CD14-positive monocyte (primary cell): ENCODE measurements around the gene AJUBA. TPM values are rescaled to one million over a fixed set of nuclear protein-coding genes. Genes with fewer than 3 reads are reported as not detected.

ENCODE experiments used
- DNase-seq, 3 donors: peaks; one replicate each; pipeline ENCODE4 v3.0.0-alpha.2; 2011 to 2022
- H2AFZ ChIP-seq: 2 replicates; pipeline ENCODE4 v1.6.0; 2012; ENCODE audit warnings: mild to moderate bottlenecking, low read depth, low read length, inconsistent platforms; ENCODE audit not compliant: insufficient read depth, poor library complexity, severe bottlenecking
- H3K27ac ChIP-seq, 2 donors: 1 replicate in 1 of 2; 2 replicates in 1 of 2; pipeline ENCODE4 v1.5.1; 2012 to 2013; ENCODE audit warnings: low read length in 2 of 2, control low read depth in 1 of 2, inconsistent platforms in 1 of 2, low read depth in 1 of 2, mild to moderate bottlenecking in 1 of 2
- H3K27me3 ChIP-seq, 2 donors: one replicate each; pipeline versions ENCODE4 v1.6.0 to v1.6.1; 2011 to 2013; ENCODE audit warnings: low read length in 2 of 2; ENCODE audit not compliant: control insufficient read depth in 2 of 2, insufficient read depth in 2 of 2
- H3K36me3 ChIP-seq, 2 donors: replicated peaks in 1 of 2; 1 replicate in 1 of 2; 2 replicates in 1 of 2; pipeline versions ENCODE4 v1.5.1 to v1.6.1; 2012 to 2013; ENCODE audit warnings: low read length in 2 of 2, control low read depth in 1 of 2, inconsistent platforms in 1 of 2, mild to moderate bottlenecking in 1 of 2; ENCODE audit not compliant: insufficient read depth in 2 of 2, control insufficient read depth in 1 of 2
- H3K4me1 ChIP-seq, 2 donors: 1 replicate in 1 of 2; 2 replicates in 1 of 2; pipeline versions ENCODE4 v1.5.1 to v1.6.1; 2012 to 2013; ENCODE audit warnings: low read length in 2 of 2, control low read depth in 1 of 2, inconsistent platforms in 1 of 2, mild to moderate bottlenecking in 1 of 2, moderate library complexity in 1 of 2; ENCODE audit not compliant: insufficient read depth in 2 of 2, control insufficient read depth in 1 of 2
- H3K4me2 ChIP-seq: replicated peaks from 2 replicates; pipeline ENCODE3; 2012; ENCODE audit warnings: low read length, moderate library complexity, mild to moderate bottlenecking; ENCODE audit not compliant: poor library complexity, severe bottlenecking; ENCODE audit errors: extremely low read depth
- H3K4me3 ChIP-seq, 3 experiments: fragments of 200-600 bp in 1 of 3; sonication (generic) in 1 of 3; replicated peaks in 1 of 3; 1 replicate in 2 of 3; 2 replicates in 1 of 3; pipeline ENCODE4 v1.5.1; 2011 to 2013; ENCODE audit warnings: low read length in 3 of 3, mild to moderate bottlenecking in 3 of 3, control low read depth in 2 of 3, low read depth in 2 of 3, inconsistent platforms in 1 of 3, moderate library complexity in 1 of 3
- H3K79me2 ChIP-seq: 2 replicates; pipeline ENCODE4 v1.6.0; 2012; ENCODE audit warnings: mild to moderate bottlenecking, control low read depth, inconsistent platforms, low read length, moderate library complexity; ENCODE audit not compliant: insufficient read depth
- H3K9ac ChIP-seq: 2 replicates; pipeline ENCODE4 v1.6.0; 2017; ENCODE audit warnings: low read length, mild to moderate bottlenecking; ENCODE audit not compliant: insufficient read depth, poor library complexity, severe bottlenecking
- H3K9me3 ChIP-seq, 2 donors: replicated peaks in 1 of 2; 1 replicate in 1 of 2; 2 replicates in 1 of 2; pipeline versions ENCODE4 v1.5.1 to v1.6.1; 2012 to 2013; ENCODE audit warnings: low read length in 2 of 2, control low read depth in 1 of 2; ENCODE audit not compliant: control insufficient read depth in 1 of 2, insufficient read depth in 1 of 2
- H4K20me1 ChIP-seq: 2 replicates; pipeline ENCODE4 v1.6.0; 2012; ENCODE audit warnings: mild to moderate bottlenecking, low read length, control low read depth, moderate library complexity; ENCODE audit not compliant: insufficient read depth
- H3K27ac Mint-ChIP-seq, 7 donors: one replicate each; pipeline ENCODE4 v1.8.0; 2020; ENCODE audit warnings: mild to moderate bottlenecking in 7 of 7, mixed read lengths in 7 of 7, moderate library complexity in 6 of 7, inconsistent platforms in 2 of 7
- H3K27me3 Mint-ChIP-seq, 3 donors: one replicate each; pipeline ENCODE4 v1.8.0; 2021 to 2022; ENCODE audit warnings: low read depth in 3 of 3, mild to moderate bottlenecking in 3 of 3, mixed read lengths in 3 of 3, moderate library complexity in 3 of 3, inconsistent platforms in 1 of 3
- H3K36me3 Mint-ChIP-seq, 2 donors: one replicate each; pipeline ENCODE4 v1.8.0; 2020; ENCODE audit warnings: mixed read lengths in 2 of 2, inconsistent platforms in 1 of 2, mild to moderate bottlenecking in 1 of 2
- H3K4me1 Mint-ChIP-seq: one replicate; pipeline ENCODE4 v1.8.0; 2020; ENCODE audit warnings: mild to moderate bottlenecking, mixed read lengths
- H3K4me3 Mint-ChIP-seq, 2 donors: one replicate each; pipeline ENCODE4 v1.8.0; 2020; ENCODE audit warnings: mild to moderate bottlenecking in 2 of 2, mixed read lengths in 2 of 2, moderate library complexity in 1 of 2
- H3K9me3 Mint-ChIP-seq, 7 donors: one replicate each; pipeline ENCODE4 v1.8.0; 2020 to 2022; ENCODE audit warnings: mixed read lengths in 7 of 7, mild to moderate bottlenecking in 6 of 7, moderate library complexity in 6 of 7, inconsistent platforms in 2 of 7
- CTCF ChIP-seq: fragments of 200-600 bp; IDR thresholded peaks from one replicate; pipeline ENCODE4 v1.8.0; 2022; ENCODE audit warnings: antibody characterized with exemption, mild to moderate bottlenecking
- WGBS: methylation state at CpG from one replicate; pipeline ENCODE4 v1.1.5; 2013; ENCODE audit warnings: missing lambda C conversion rate; ENCODE audit not compliant: insufficient coverage; 5-methylcytosine and 5-hydroxymethylcytosine counted together
- intact Hi-C, 2 donors: fragments of 100-400 bp; cut with micrococcal nuclease; formaldehyde crosslinking; loops; one replicate each; pipeline versions ENCODE4 v1.15.0 to v1.15.1; 2023
- polyA plus RNA-seq, 3 donors: library from polyadenylated mRNA; depleted of rRNA in 1 of 3; unstranded in 2 of 3; stranded (reverse) in 1 of 3; fragments of 300-500 nt in 2 of 3; fragments of >200 nt in 1 of 3; fragmentation: Illumina TruSeq in 2 of 3; gene quantifications; 1 replicate in 2 of 3; 2 replicates in 1 of 3; pipeline ENCODE4 v1.2.3, GENCODE V29; 2012 to 2021

The AJUBA gene
- polyA plus RNA-seq, 3 donors = 0.04 TPM; not detected in 2

- no peak overlapping the region for H3K4me3 ChIP-seq
- H3K79me2 ChIP-seq = no peaks in the 10 kb centered on the region
- peaks cover 5% of the 10 kb centered on the region for H3K4me1 Mint-ChIP-seq
- intact Hi-C loops = no loop called here
- no peak for TF ChIP-seq CTCF
- H3K4me2 ChIP-seq = no peak overlapping the region
- H3K36me3 Mint-ChIP-seq = peaks cover 14 to 22% of the 10 kb centered on the region in 2 donors
- no peaks in the 10 kb centered on the region for H3K27me3 ChIP-seq
- H3K9me3 Mint-ChIP-seq = no peaks in the 10 kb centered on the region
- no peaks in the 10 kb centered on the region for H3K9me3 ChIP-seq
- H4K20me1 ChIP-seq = no peaks in the 10 kb centered on the region
- H2AFZ ChIP-seq = no peak overlapping the region
- no peak for DNase-seq
- H3K9ac ChIP-seq = no peak overlapping the region
- H3K27ac Mint-ChIP-seq = no peak overlapping the region
- no peak overlapping the region for H3K27ac ChIP-seq
- H3K36me3 ChIP-seq = peaks cover 5 to 18% of the 10 kb centered on the region in 2 donors
- no peaks in the 10 kb centered on the region for H3K27me3 Mint-ChIP-seq
- no peaks in the 10 kb centered on the region for H3K4me1 ChIP-seq
- H3K4me3 Mint-ChIP-seq = no peak overlapping the region
- 94% methylated on average over 14 of the region's 16 CpGs for WGBS
Measured at GRCh38 chr14:22998329-22999012, 16.1 kb upstream of the AJUBA start.

- intact Hi-C loops = no loop called here
- H3K4me3 Mint-ChIP-seq = no peak overlapping the region
- H3K4me2 ChIP-seq = no peak overlapping the region
Measured at GRCh38 chr14:22997676-22998323, 15.4 kb upstream of the AJUBA start.

More at GRCh38 chr14:22997676-22998323, 15.4 kb upstream of the AJUBA start:
- Histone ChIP-seq H3K9me3 (no peaks in the 10 kb centered on the region), H2AFZ (no peak overlapping the region), H3K9ac (no peak overlapping the region), H4K20me1 (no peaks in the 10 kb centered on the region), H3K4me1 (no peaks in the 10 kb centered on the region), H3K27ac (no peak overlapping the region), H3K4me3 (no peak overlapping the region), H3K36me3 (peaks cover 5 to 24% of the 10 kb centered on the region in 2 donors), H3K79me2 (no peaks in the 10 kb centered on the region), H3K27me3 (no peaks in the 10 kb centered on the region)
- Mint-ChIP-seq H3K27me3 (no peaks in the 10 kb centered on the region), H3K27ac (no peak overlapping the region), H3K4me1 (peaks cover 5% of the 10 kb centered on the region), H3K36me3 (peaks cover 20 to 27% of the 10 kb centered on the region in 2 donors), H3K9me3 (no peaks in the 10 kb centered on the region)
- no peak for TF ChIP-seq CTCF
- WGBS = 15% methylated on average over 2 of the region's 9 CpGs
- no peak for DNase-seq
